Tibial artery (tissue), 4 donors: Measurements from ENCODE around the gene DGCR2.
"Not testable (repeated sequence)": the region's sequence is repeated elsewhere in the genome, so short reads cannot be mapped to it uniquely, and the experiment has no call there.

Source experiments
- DNase-seq, 2 donors: peaks; one replicate each; pipeline ENCODE4 v3.0.0-alpha.2; 2019
- H3K27ac ChIP-seq, 2 donors: fragments of 200-600 bp; sonication (generic) in 1 of 2; 1 replicate in 1 of 2; 2 replicates in 1 of 2; pipeline ENCODE4 v1.5.1; 2018 to 2019; ENCODE audit warnings: mild to moderate bottlenecking in 1 of 2
- H3K27me3 ChIP-seq, 2 donors: fragments of 200-600 bp; sonication (generic) in 1 of 2; one replicate each; pipeline versions ENCODE4 v1.5.1 to v1.6.0; 2016 to 2019
- H3K36me3 ChIP-seq, 3 donors: fragments of 200-600 bp; sonication (generic) in 2 of 3; one replicate each; pipeline ENCODE4 v1.5.1; 2016 to 2019; ENCODE audit warnings: mild to moderate bottlenecking in 2 of 3
- H3K4me1 ChIP-seq, 4 donors: fragments of 200-600 bp; sonication (generic) in 2 of 4; 1 replicate in 3 of 4; 2 replicates in 1 of 4; pipeline ENCODE4 v1.5.1; 2016 to 2019
- H3K4me3 ChIP-seq, 2 donors: fragments of 200-600 bp; sonication (generic) in 1 of 2; 1 replicate in 1 of 2; 2 replicates in 1 of 2; pipeline ENCODE4 v1.5.1; 2018 to 2019; ENCODE audit warnings: mild to moderate bottlenecking in 2 of 2
- H3K9me3 ChIP-seq, 3 donors: fragments of 200-600 bp; sonication (generic) in 1 of 3; one replicate each; pipeline ENCODE4 v1.5.1; 2016 to 2019
- intact Hi-C: fragments of 100-400 bp; cut with DNase I; formaldehyde crosslinking; loops from one replicate; pipeline ENCODE4 v1.15.0; 2023; ENCODE audit warnings: low total_unique reads

The DGCR2 gene

DNA sequence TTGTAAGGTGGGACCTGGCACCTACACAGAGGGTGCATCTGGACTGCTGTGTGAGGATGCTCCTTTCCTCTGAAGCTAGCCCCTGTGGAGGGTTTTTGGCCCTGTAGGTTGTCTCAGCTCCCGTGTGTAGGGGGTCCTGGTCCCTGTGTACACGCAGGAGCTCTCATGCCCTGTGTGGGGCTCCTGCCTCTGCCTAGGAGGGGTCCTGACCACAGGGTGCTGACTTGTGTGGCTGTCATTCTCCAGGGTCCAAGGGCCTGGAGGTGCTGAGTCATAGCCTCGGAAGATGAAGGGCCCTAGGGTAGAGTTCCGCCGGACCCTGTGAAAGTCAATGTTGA lies 88.7 kb downstream of the DGCR2 start:
- intact Hi-C loops, H3K4me3 ChIP-seq, H3K9me3 ChIP-seq, H3K4me1 ChIP-seq, H3K27ac ChIP-seq, DNase-seq: not testable (repeated sequence)
- Histone ChIP-seq H3K27me3 (peaks cover 0 to 21% of the 10 kb centered on the region in 2 donors), H3K36me3 (peaks cover 11 to 23% (median 13%) of the 10 kb centered on the region in 3 donors)

DNA sequence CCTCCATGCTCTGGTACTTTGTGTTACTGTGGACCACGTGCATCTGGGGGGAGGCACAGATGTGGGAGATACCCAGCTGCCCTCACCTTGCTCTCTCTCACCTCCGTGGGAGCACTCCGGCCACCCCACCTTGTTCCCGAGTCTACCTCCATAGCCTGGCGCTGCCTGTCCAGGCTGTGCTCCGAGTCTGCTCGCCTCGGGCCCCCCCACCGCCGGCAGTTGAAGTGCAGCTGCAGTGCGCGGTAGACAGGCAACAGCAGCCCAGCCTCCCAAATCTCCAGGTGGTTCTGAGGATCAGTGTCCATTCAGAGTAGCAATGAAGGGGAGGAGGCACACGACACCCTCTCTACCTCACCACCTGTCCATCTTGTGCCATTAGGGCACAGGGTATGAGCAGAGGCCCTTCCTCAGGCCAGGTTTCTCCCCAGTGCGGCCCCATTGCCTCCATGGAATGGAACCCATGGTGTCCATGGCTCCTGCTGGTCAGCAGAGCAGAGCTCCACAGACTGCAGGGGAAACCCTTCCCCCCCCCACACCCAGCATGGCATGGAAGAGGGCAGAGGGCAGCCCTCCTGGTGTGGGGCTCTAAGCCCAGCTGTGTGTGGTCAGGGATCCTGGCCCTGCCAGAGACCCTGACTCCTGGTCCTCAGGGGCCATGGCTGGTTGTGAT lies 89.2 kb downstream of the DGCR2 start:
- Histone ChIP-seq H3K27me3 (peaks cover 0 to 26% of the 10 kb centered on the region in 2 donors), H3K36me3 (peaks cover 6 to 18% (median 8%) of the 10 kb centered on the region in 3 donors)
- H3K9me3 ChIP-seq, intact Hi-C loops, DNase-seq, H3K4me3 ChIP-seq, H3K27ac ChIP-seq, H3K4me1 ChIP-seq: not testable (repeated sequence)

DNA sequence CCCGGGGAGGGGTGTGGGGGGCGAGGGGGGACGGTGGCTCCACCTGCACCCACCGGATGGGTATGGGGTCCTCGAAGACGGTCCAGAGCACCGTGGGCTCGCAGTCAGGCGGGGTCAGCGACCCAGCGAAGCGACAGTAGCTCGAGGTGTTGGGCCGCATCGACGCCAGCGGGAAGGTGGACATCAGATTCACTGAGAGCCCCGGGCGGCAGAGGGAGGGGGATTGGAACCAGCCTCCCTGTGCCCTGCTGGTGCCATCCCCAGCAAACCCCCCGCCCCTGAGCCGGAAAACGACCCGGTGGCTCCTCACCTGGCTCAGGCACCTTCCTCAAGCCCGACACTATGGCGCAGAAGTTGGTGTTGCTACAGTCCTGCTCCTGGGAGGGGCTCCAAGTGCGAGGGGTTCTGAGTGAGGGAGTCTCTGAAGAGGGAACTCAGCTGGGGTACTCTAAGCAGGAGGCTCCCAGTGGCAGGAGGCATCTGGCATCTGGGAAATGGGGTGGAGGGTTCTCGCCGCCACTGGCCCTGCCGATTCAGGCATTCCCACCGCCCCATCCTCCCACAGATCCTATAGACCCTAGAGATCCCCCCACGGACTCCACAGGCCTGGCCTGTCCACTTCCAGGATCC lies 89.9 kb downstream of the DGCR2 start:
- H3K4me3 ChIP-seq, DNase-seq, H3K4me1 ChIP-seq, H3K9me3 ChIP-seq, H3K27ac ChIP-seq, intact Hi-C loops: not testable (repeated sequence)
- H3K27me3 ChIP-seq = peaks cover 0 to 30% of the 10 kb centered on the region in 2 donors
- H3K36me3 ChIP-seq = peaks cover 0 to 10% (median under 1%) of the 10 kb centered on the region in 3 donors

DNA sequence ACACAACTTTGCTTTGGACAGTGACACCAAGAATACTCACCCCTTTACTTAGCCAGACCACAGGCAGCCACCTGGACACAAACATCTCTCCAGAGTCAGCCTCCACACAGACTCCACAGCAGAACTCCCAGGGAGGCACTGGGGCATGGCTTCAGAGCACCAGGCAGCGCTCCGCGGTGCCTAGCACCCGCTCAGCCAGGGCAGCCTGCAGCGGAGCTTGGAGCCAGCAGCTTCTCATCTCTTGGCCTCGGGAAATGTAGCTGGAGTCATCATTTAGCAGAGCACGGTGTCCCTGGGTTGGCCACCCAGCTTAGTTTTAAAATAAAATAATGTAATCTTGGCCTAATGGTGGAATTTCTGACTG lies 91.3 kb downstream of the DGCR2 start:
- H3K4me1 ChIP-seq, intact Hi-C loops, H3K36me3 ChIP-seq, H3K9me3 ChIP-seq, H3K4me3 ChIP-seq, H3K27ac ChIP-seq, DNase-seq: not testable (repeated sequence)
- H3K27me3 ChIP-seq = peaks cover 0 to 33% of the 10 kb centered on the region in 2 donors

DNA sequence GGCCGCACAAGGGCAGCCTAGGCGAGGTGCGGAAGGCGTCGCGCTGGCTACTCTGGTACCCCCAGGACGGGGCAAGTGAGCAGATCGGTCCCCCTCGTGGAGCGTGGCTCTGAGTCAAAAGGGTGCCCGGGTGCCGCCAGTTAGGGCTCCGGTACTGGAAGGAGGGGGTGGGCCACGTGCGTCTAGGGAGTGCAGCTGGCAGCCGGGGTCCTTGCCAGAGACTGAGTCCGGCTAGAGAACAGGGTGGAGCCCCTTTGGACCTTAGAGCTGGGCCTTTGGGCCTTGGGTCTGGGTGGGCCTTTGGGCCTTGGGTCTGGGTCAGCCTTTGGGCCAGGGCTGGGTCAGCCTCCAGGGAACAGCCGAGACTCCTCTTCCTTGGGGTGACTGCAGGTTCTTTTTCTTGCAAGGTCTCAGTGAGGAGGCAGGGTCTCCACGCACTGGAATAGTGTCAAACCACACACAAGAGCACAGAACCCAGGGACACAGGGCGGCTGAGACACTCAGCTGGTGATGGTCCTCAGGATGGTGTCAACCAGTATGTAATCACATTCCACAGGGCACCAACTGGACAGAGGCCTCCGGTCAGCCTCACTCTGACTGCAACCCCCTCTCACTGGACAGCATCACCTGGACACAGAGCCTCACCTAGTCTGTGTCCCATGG lies 91.9 kb downstream of the DGCR2 start:
- H3K4me1 ChIP-seq, intact Hi-C loops, DNase-seq, H3K4me3 ChIP-seq, H3K27ac ChIP-seq, H3K9me3 ChIP-seq, H3K36me3 ChIP-seq: not testable (repeated sequence)
- H3K27me3 ChIP-seq = peaks cover 0 to 33% of the 10 kb centered on the region in 2 donors

DNA sequence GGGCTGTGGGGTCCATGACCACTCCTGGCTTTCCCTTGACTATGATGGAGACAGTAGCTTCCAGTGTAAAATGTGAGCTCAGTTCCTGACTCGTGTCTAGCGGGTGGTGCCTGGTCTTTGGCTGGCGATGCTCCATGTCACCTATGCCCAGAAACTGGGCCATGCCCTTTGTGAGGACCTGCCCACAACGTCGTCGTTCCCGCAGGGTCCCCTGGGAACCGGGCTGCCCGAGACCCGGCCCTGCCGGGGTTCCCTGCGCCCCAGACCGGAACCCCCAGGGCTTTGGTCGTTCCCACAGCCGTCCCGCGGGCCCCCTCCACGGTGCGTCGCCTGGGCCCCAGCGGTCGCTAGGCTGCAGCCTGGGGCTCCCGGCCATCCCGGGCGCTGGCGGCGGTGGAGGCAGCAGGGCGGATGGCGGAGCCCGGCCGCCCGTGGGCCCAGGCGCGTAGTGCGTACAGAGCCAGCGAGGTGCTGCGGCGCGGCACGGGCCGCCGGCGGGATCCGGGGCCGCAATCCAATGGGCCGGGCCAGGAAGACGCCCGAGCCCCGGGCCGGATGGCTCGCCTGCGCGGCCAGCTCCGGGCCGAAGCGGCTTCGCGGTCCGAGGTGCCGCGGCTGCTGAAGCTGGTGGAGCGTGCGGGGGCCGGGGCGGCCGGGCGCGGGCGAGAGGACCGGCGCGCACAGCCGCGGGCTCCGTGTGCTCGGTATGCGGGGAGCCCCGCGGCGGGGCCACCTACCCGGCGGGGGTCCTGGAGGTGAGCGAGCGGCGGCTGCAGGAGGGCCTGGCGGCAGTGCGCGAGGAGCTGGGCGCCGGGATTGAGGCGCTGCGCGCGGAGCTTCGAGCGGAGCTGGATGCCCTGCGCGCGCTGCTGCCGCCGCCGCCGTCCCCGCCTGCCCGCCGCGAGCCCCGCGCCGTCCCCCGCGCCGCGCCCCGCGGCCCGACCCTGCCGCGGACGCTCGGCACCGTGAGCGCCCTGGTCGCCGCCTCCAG lies 92.8 kb downstream of the DGCR2 start:
- peaks cover 0 to 33% of the 10 kb centered on the region in 2 donors for H3K27me3 ChIP-seq

DNA sequence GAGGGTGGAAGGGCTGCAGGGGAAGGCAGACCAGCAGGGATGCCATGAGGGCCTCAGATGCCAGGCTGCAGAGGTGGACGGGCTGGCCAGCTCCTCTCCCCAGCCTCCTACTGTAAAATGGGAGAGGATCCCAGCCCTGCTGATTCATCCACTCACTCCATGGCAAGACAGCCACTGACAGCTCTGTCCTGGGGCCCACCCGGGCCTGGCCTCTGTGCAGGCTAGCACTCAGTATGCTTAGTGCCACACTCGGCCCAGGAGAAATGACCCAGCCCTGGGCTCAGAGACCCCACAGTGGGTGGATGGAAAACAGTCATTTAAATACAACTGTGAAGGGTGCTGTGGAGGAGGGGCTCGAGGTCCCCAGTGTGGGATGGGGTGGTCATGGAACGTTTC lies 94.2 kb downstream of the DGCR2 start:
- DNase-seq, intact Hi-C loops: not testable (repeated sequence)

More for the DNA sequence above, 92.8 kb downstream of the DGCR2 start:
- H3K9me3 ChIP-seq, intact Hi-C loops, DNase-seq, H3K36me3 ChIP-seq, H3K27ac ChIP-seq, H3K4me3 ChIP-seq, H3K4me1 ChIP-seq: not testable (repeated sequence)

DNA sequence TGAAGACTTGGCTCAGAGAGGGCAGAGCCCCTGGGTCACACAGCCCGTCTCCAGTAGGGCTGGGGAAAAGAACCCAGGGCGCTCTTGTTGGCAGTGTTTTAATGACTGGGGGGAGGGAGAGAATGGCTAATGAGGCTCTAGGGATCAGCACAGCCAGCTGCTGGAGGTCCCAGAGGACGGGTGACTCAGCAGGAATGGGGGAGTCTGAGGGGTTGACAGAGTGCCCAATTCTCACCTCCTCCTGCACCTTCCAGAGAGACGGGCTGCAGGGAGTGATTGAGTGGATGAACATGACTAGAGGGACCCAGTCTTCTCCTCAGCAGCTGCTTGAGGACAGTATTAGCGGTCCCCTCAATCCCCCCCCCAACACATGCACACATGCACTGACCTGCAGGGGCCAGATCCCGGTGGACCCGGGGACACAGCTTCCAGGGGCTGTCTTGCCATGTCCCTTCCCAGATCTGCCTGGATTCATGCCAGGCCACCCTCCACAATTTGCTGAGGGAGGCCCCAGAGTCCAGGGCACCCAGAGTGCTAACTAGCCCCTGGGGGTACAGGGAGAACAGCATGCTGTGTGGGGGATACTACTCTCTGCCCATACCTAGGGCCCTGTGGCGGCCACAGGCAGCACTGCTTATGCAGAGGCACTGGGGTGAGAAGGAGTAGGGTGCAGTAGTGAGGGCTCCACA lies 94.7 kb downstream of the DGCR2 start:
- H3K4me3 ChIP-seq, H3K27ac ChIP-seq, DNase-seq, H3K36me3 ChIP-seq, intact Hi-C loops, H3K4me1 ChIP-seq, H3K9me3 ChIP-seq: not testable (repeated sequence)
- peaks cover 0 to 42% of the 10 kb centered on the region in 2 donors for H3K27me3 ChIP-seq

More for the DNA sequence above, 94.2 kb downstream of the DGCR2 start:
- not testable (repeated sequence) for H3K36me3 ChIP-seq, H3K9me3 ChIP-seq, H3K4me1 ChIP-seq, H3K4me3 ChIP-seq, H3K27ac ChIP-seq
- H3K27me3 ChIP-seq = peaks cover 0 to 38% of the 10 kb centered on the region in 2 donors

DNA sequence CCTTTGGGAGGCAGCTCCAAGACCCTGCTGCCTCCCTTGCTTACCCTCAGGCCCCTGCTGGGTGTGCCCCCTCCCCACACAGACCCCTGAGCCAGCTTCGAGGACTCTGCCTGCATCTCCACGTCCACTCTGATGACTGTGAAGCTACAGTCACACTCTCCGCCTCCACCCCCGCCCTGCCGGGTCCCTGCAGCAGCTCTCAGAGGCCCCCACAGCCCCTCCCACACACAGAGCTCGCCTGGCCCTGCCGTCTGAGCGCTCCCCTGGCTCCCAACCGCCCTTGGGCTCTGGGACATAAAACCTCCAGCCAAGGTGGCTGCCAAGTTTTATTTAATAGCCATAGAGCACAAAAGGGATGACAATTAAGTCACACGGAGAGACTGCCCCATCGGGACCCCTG lies 96.1 kb downstream of the DGCR2 start:
- intact Hi-C loops, H3K9me3 ChIP-seq, H3K36me3 ChIP-seq, H3K27ac ChIP-seq, H3K4me1 ChIP-seq, H3K4me3 ChIP-seq, DNase-seq: not testable (repeated sequence)
- H3K27me3 ChIP-seq = peaks cover 0 to 42% of the 10 kb centered on the region in 2 donors

DNA sequence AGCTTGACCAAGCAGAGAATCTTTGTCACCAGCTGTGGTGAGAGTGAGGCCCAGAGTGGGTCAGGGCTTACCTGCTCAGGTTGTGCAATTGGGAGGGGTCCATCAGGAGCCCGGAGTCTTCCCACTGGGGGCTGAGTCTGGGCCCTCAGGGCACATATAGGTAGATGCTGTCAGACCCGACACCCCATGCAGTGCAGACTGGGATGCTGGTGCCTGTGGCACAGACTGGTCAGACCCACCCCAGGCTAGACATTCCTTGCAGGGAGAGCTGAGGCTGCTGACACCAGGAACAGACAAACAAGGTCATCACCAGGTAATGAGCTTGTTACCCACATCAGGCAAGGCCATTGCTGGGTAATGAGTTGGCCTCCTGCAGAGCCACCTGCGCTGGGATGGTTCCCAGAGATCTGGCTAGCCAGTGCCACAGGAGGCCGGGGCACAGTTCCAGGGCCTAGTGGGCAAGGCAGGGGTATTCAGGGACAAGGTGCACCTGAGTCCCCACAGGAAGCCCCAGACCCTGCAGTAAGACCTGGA lies 97.2 kb downstream of the DGCR2 start:
- H3K27ac ChIP-seq, DNase-seq, H3K36me3 ChIP-seq, intact Hi-C loops, H3K4me3 ChIP-seq, H3K9me3 ChIP-seq, H3K4me1 ChIP-seq: not testable (repeated sequence)
- peaks cover 0 to 34% of the 10 kb centered on the region in 2 donors for H3K27me3 ChIP-seq

DNA sequence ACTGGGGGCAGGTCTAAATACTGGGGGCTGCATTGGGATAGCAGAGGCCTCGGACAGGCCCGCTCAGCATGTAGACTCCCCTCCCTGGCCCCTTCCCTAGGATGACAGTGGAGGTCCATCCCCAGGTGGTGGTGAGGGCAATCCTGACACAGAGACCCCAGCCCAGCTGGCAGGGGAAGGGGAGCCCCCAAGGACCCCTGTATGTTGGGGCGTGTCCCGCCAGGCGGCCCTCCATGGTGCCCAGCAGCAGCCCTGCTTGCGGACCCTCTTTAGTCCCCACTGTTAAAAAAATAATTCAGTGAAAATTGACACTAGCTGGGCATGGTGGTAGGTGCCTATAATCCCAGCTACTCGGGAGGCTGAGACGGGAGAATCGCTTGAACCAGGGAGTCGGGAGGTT lies 98.3 kb downstream of the DGCR2 start:
- H3K4me1 ChIP-seq, DNase-seq, H3K9me3 ChIP-seq, intact Hi-C loops, H3K36me3 ChIP-seq, H3K27ac ChIP-seq, H3K4me3 ChIP-seq: not testable (repeated sequence)
- H3K27me3 ChIP-seq = peaks cover 0 to 30% of the 10 kb centered on the region in 2 donors
